ENCODE results near the gene CAPN12.
"Not testable (repeated sequence)": the region's sequence is repeated elsewhere in the genome, so short reads cannot be mapped to it uniquely, and the experiment has no call there.

Gene CAPN12

DNA sequence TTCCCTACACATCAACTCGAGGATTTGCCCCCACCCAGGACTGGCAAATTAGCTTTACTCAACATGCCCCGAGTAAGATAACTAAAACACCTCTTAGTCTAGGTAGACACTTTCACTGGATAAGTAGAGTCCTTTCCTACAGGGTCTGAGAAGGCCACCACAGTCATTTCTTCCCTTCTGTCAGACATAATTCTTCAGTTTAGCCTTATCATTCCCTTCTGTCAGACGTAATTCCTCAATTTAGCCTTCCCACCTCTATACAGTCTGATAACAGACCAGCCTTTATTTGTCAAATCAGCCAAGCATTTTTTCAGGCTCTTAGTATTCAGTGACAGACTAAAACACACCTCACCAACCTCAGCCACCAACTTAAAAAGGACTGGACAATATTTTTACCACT lies 9.5 kb upstream of the CAPN12 start:
- H3K27me3 Mint-ChIP-seq = peaks cover 14% of the 10 kb centered on the region

GRCh38 chr19:38745316-38745715 lies 1.0 kb upstream of the CAPN12 start:
- no peak for ATAC-seq
- no peak overlapping the region for H3K4me3 Mint-ChIP-seq
- no peaks in the 10 kb centered on the region for H3K9me3 Mint-ChIP-seq
- H3K4me1 Mint-ChIP-seq = no peaks in the 10 kb centered on the region
- H3K27me3 Mint-ChIP-seq = peaks cover 2% of the 10 kb centered on the region
- no peaks in the 10 kb centered on the region for H3K36me3 Mint-ChIP-seq
- H3K27ac Mint-ChIP-seq = no peak overlapping the region

More for the DNA sequence above, 9.5 kb upstream of the CAPN12 start:
- not testable (repeated sequence) for H3K27ac Mint-ChIP-seq, ATAC-seq, H3K4me1 Mint-ChIP-seq, H3K9me3 Mint-ChIP-seq, H3K36me3 Mint-ChIP-seq, H3K4me3 Mint-ChIP-seq

GRCh38 chr19:38744874-38745273 lies 600 bp upstream of the CAPN12 start:
- H3K27ac Mint-ChIP-seq = no peak overlapping the region
- H3K4me3 Mint-ChIP-seq = no peak overlapping the region
- H3K9me3 Mint-ChIP-seq = no peaks in the 10 kb centered on the region
- no peaks in the 10 kb centered on the region for H3K36me3 Mint-ChIP-seq
- no peaks in the 10 kb centered on the region for H3K4me1 Mint-ChIP-seq
- ATAC-seq = no peak
- no peaks in the 10 kb centered on the region for H3K27me3 Mint-ChIP-seq

DNA sequence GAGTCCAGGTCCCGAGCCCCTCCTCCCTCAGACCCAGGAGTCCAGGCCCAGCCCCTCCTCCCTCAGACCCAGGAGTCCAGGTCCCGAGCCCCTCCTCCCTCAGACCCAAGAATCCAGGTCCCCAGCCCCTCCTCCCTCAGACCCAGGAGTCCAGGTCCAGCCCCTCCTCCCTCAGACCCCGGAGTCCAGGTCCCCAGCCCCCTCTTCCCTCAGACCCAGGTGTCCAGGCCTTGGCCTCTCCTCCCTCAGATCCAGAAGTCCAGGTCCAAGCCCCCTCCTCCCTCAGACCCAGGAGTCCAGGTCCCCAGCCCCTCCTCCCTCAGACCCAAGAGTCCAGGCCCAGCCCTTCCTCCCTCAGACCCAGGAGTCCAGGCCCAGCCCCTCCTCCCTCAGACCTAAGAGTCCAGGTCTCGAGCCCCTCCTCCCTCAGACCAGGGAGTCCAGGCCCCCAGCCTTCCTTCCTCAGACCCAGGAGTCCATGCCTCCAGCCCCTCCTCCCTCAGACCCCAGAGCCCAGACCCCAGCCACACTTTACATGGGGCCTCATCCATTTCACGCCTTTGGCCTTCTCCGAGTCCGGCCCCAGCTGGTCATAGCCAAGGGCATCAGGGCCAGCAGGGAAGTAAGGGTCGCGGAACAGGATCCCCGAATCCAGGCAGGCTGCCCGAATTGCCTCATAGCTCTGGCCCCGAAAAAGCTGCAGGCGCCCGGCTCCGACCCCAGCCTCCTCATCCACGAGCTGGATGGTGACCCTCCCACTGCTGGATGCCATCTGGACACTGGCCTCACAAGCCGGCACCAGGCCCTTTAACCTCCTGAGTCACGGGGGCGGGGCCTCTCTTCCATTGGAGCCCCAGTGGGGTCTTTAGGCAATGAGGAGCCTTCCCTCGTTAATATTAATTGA lies 628 bp downstream of the CAPN12 start:
- no peaks in the 10 kb centered on the region for H3K27me3 Mint-ChIP-seq
- no peak for ATAC-seq
- no peaks in the 10 kb centered on the region for H3K9me3 Mint-ChIP-seq
- H3K36me3 Mint-ChIP-seq = no peaks in the 10 kb centered on the region
- no peak overlapping the region for H3K4me3 Mint-ChIP-seq
- no peak overlapping the region for H3K27ac Mint-ChIP-seq
- peaks cover 9% of the 10 kb centered on the region for H3K4me1 Mint-ChIP-seq

GRCh38 chr19:38742906-38743305 lies 1.4 kb downstream of the CAPN12 start:
- Mint-ChIP-seq H3K4me3 (no peak overlapping the region), H3K36me3 (no peaks in the 10 kb centered on the region), H3K27me3 (no peaks in the 10 kb centered on the region), H3K27ac (no peak overlapping the region), H3K4me1 (peaks cover 11% of the 10 kb centered on the region), H3K9me3 (no peaks in the 10 kb centered on the region)
- ATAC-seq = no peak

- no peak overlapping the region for H3K4me3 Mint-ChIP-seq
- H3K36me3 Mint-ChIP-seq = no peaks in the 10 kb centered on the region
- ATAC-seq = no peak
- no peaks in the 10 kb centered on the region for H3K9me3 Mint-ChIP-seq
- H3K27ac Mint-ChIP-seq = peak overlapping the region; percentile 31
- no peaks in the 10 kb centered on the region for H3K27me3 Mint-ChIP-seq
- H3K4me1 Mint-ChIP-seq = peaks cover 16% of the 10 kb centered on the region
Observed at GRCh38 chr19:38742296-38742695, 2.0 kb downstream of the CAPN12 start.

DNA sequence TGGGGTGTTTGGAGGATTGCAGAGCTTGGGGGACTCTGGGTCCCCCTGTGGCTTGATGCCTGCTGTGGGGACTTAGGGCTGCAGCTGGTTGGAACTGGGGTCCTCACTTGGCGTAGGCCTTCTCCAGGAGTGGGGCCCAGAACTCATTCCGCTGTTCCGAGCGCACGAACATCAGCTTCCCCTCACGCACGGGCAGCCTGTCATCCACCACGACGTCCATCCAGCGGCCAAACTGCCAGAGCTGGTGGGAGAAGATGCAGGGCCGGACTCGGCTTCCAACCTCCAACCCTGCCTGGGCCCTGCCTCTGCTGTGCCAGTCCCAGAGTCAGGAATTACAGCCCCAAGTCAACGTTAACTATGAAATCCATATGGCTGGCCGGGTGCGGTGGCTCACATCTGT lies 2.6 kb downstream of the CAPN12 start:
- H3K27ac Mint-ChIP-seq = no peak overlapping the region
- no peaks in the 10 kb centered on the region for H3K36me3 Mint-ChIP-seq
- H3K9me3 Mint-ChIP-seq = no peaks in the 10 kb centered on the region
- no peaks in the 10 kb centered on the region for H3K27me3 Mint-ChIP-seq
- ATAC-seq = no peak
- peaks cover 19% of the 10 kb centered on the region for H3K4me1 Mint-ChIP-seq
- H3K4me3 Mint-ChIP-seq = no peak overlapping the region

DNA sequence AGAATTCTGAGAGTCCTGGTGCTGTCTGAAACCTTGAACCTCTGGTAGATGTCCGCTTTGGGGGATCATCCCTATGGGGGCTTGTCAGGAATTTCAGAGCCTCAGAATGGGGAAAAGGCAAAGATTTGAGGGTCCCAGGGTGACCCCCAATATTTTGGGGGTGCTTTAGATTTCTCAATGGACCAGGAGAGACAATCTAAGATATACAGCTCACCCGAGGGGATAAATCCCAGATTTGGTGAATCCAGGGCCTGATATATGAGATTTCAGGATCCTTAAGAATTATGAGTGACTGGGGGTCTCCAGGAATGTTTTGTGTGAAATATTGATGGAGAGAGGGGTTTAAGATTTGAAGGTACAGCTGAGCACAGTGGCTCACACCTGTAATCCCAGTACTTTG lies 3.3 kb downstream of the CAPN12 start:
- H3K4me3 Mint-ChIP-seq = no peak overlapping the region
- H3K9me3 Mint-ChIP-seq = no peaks in the 10 kb centered on the region
- H3K27ac Mint-ChIP-seq = peak overlapping the region; percentile 34
- ATAC-seq = no peak
- H3K36me3 Mint-ChIP-seq = no peaks in the 10 kb centered on the region
- no peaks in the 10 kb centered on the region for H3K27me3 Mint-ChIP-seq
- peaks cover 24% of the 10 kb centered on the region for H3K4me1 Mint-ChIP-seq

DNA sequence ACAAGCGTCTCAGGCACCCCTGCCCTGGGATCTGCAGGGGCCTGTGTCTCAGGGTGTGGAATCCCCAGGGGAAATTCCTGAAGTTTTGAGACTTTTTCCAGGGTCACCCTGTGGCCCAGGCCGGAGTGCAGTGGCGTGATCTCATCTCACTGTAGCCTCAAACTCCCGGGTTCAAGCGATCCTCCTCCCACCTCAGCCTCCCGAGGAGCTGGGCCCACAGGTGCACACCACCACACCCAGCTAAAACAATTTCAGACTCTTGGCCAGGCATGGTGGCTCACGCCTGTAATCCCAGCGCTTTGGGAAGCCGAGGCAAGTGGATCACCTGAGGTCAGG lies 4.0 kb downstream of the CAPN12 start:
- Mint-ChIP-seq H3K27ac (no peak overlapping the region), H3K27me3 (no peaks in the 10 kb centered on the region), H3K4me1 (peaks cover 26% of the 10 kb centered on the region), H3K9me3 (no peaks in the 10 kb centered on the region), H3K36me3 (no peaks in the 10 kb centered on the region), H3K4me3 (no peak overlapping the region)
- ATAC-seq = no peak

DNA sequence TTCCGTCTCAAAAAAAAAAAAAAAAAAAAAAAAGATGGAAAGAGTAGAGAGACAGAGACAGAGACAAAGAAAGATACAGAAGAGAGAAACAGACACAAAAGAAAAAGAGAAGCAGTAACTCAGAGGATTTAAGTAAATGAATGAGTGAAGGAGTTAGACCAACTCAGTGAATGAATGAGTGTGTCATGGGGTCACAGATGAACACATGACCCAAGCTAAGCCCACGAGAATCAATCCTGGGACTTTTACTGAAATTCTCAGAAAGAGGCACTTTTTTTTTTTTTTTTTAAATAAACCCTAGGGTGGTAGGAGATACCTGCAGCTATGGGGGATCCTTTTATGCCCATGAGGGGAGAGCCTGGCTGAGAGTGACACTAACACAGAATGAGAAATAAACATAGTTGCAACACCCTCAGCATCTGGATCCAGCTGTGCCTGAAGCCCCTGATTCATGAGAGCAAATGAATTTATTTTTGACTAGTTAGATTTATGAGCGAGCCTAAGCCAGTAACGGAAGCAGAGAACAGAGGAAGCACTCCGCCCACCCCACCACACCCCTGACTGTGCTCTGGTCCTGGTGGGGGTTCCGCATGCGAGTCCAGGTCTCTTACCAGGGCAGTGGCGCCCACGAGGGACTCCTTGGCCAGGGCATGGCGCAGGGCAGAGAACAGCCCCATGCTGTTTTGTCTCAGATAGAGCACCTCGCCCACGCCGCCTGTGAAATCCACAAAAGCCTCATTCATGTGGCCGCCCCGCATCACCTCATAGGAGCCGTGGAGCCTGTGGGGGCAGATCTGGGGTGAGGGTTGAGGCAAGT lies 4.6 kb downstream of the CAPN12 start:
- Mint-ChIP-seq H3K4me1 (peaks cover 32% of the 10 kb centered on the region), H3K9me3 (no peaks in the 10 kb centered on the region), H3K36me3 (no peaks in the 10 kb centered on the region), H3K27me3 (no peaks in the 10 kb centered on the region), H3K4me3 (no peak overlapping the region), H3K27ac (no peak overlapping the region)
- no peak for ATAC-seq

GRCh38 chr19:38737921-38738737 lies 6.1 kb downstream of the CAPN12 start:
- Mint-ChIP-seq H3K27ac (peak overlapping the region; percentile 23), H3K4me3 (peak overlapping the region; percentile 32), H3K4me1 (peaks cover 47% of the 10 kb centered on the region), H3K9me3 (no peaks in the 10 kb centered on the region), H3K27me3 (no peaks in the 10 kb centered on the region), H3K36me3 (no peaks in the 10 kb centered on the region)
- no peak for ATAC-seq

GRCh38 chr19:38737281-38737865 lies 6.9 kb downstream of the CAPN12 start:
- no peak for ATAC-seq
- H3K36me3 Mint-ChIP-seq = peaks cover 5% of the 10 kb centered on the region
- H3K27ac Mint-ChIP-seq = peak overlapping the region; percentile 23
- no peaks in the 10 kb centered on the region for H3K9me3 Mint-ChIP-seq
- H3K4me1 Mint-ChIP-seq = peaks cover 55% of the 10 kb centered on the region
- H3K4me3 Mint-ChIP-seq = peak overlapping the region; percentile 32
- H3K27me3 Mint-ChIP-seq = no peaks in the 10 kb centered on the region

GRCh38 chr19:38736413-38737280 lies 7.6 kb downstream of the CAPN12 start:
- H3K27me3 Mint-ChIP-seq = no peaks in the 10 kb centered on the region
- peaks cover 11% of the 10 kb centered on the region for H3K36me3 Mint-ChIP-seq
- H3K4me1 Mint-ChIP-seq = peaks cover 62% of the 10 kb centered on the region
- no peaks in the 10 kb centered on the region for H3K9me3 Mint-ChIP-seq
- peak overlapping the region; percentile 67 for H3K4me3 Mint-ChIP-seq
- H3K27ac Mint-ChIP-seq = peak overlapping the region; percentile 89
- ATAC-seq = peak; percentile 53

DNA sequence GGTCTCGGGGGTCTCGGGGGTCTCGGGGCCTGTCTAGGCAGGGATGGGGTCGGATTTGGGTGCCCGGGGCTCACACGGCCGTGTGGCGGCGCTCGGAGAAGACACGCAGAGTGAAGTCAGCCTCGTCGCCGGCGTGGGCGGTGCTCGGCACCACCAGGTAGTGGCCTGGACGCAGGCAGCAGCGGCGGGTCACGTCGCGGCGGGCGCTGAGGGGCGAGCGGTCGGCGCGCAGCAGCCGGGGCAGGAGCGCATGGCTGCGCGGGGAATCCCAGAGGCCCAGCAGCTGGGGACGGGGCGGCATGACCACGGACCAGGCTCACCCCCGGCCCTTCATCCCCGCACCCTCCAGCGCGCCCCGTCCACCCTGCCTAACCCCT lies 8.2 kb downstream of the CAPN12 start:
- peak; percentile 60 for ATAC-seq
- H3K9me3 Mint-ChIP-seq = no peaks in the 10 kb centered on the region
- H3K4me1 Mint-ChIP-seq = peaks cover 63% of the 10 kb centered on the region
- peak overlapping the region; percentile 89 for H3K27ac Mint-ChIP-seq
- H3K4me3 Mint-ChIP-seq = peak overlapping the region; percentile 78
- H3K27me3 Mint-ChIP-seq = no peaks in the 10 kb centered on the region
- peaks cover 11% of the 10 kb centered on the region for H3K36me3 Mint-ChIP-seq

All from stimulated activated memory B cell treated with anti-CD40 and anti-IgM and Interleukin-4, amounts not matched to agents 10 μg/mL and 1 μg/mL and 100 μg/mL, for 72 hours (primary cell).